GM19397 (cell line): Measurements from ENCODE around the gene MRPL16.
A peak's percentile ranks its signal among the peaks of the same experiment; 100 is the strongest.
"Not testable (repeated sequence)": the region's sequence is repeated elsewhere in the genome, so short reads cannot be mapped to it uniquely, and the experiment has no call there.

ENCODE experiments used
- ATAC-seq: cut with Tn5 transposase; IDR thresholded peaks from one replicate; pipeline ENCODE4 v1.9.1; 2021; ENCODE audit warnings: mild to moderate bottlenecking, moderate library complexity; ENCODE audit not compliant: unreplicated experiment

MRPL16 gene

GRCh38 chr11:59810189-59810910, at the start of gene MRPL16:
Gene MRPL16 (minus strand): TSS chr11:59810778. CDS start chr11:59810658, 120 bp downstream.
- ATAC-seq: peak; percentile 99

- no peak for ATAC-seq
These were observed 49.1 kb upstream of the MRPL16 start for GRCh38 chr11:59859673-59860072.

GRCh38 chr11:59857439-59858434, 47.2 kb upstream of the MRPL16 start:
- ATAC-seq: no peak

GRCh38 chr11:59854871-59855270, 44.3 kb upstream of the MRPL16 start:
- ATAC-seq: no peak

- ATAC-seq: not testable (repeated sequence)
These were observed 40.8 kb upstream of the MRPL16 start for GRCh38 chr11:59851416-59851815.

GRCh38 chr11:59849551-59849950, 39.0 kb upstream of the MRPL16 start:
- not testable (repeated sequence) for ATAC-seq

- no peak for ATAC-seq
These were observed 38.6 kb upstream of the MRPL16 start for GRCh38 chr11:59849129-59849528.

GRCh38 chr11:59848439-59848838, 37.9 kb upstream of the MRPL16 start:
- ATAC-seq: not testable (repeated sequence)

GRCh38 chr11:59847626-59848025, 37.0 kb upstream of the MRPL16 start:
- ATAC-seq: no peak

- no peak for ATAC-seq
These were observed 36.0 kb upstream of the MRPL16 start for GRCh38 chr11:59846556-59846955.

- no peak for ATAC-seq
These were observed 34.8 kb upstream of the MRPL16 start, which contains the start of gene CBLIF for GRCh38 chr11:59845399-59845798. Gene CBLIF (minus strand): TSS chr11:59845499. CDS start chr11:59845453, 46 bp downstream.

GRCh38 chr11:59842316-59842715, 31.7 kb upstream of the MRPL16 start:
- no peak for ATAC-seq

- no peak for ATAC-seq
These were observed 30.9 kb upstream of the MRPL16 start for GRCh38 chr11:59841514-59841913.

- no peak for ATAC-seq
These were observed 29.0 kb upstream of the MRPL16 start for GRCh38 chr11:59839615-59840014.

- ATAC-seq: no peak
These were observed 23.0 kb upstream of the MRPL16 start for GRCh38 chr11:59833602-59834001.

- no peak for ATAC-seq
These were observed 18.8 kb upstream of the MRPL16 start for GRCh38 chr11:59829358-59829757.

- peak; percentile 76 for ATAC-seq
These were observed 12.5 kb upstream of the MRPL16 start for GRCh38 chr11:59822989-59823566.

GRCh38 chr11:59818572-59818971, 8.0 kb upstream of the MRPL16 start:
- ATAC-seq: no peak

GRCh38 chr11:59816434-59816833, 5.9 kb upstream of the MRPL16 start:
- ATAC-seq: not testable (repeated sequence)

GRCh38 chr11:59815754-59816153, 5.2 kb upstream of the MRPL16 start:
- no peak for ATAC-seq

GRCh38 chr11:59814021-59814420, 3.4 kb upstream of the MRPL16 start:
- no peak for ATAC-seq
